ENCODE results near the gene ELL2. TPM values are rescaled to one million over a fixed set of nuclear protein-coding genes. Genes with fewer than 3 reads are reported as not detected.

Gene ELL2
- total RNA-seq, 1 experiment from 2014 or later, result 27.5 TPM

- no peak overlapping the region for H3K4me3 Mint-ChIP-seq
- H2BK20ac ChIP-seq (ENCODE audit: low read depth, low read length, poor library complexity, severe bottlenecking), result no peak overlapping the region
- H2BK5ac ChIP-seq (ENCODE audit: insufficient read length, low read length), result no peak overlapping the region
- no peak overlapping the region for H3K18ac ChIP-seq (ENCODE audit: insufficient read length, low read depth, low read length)
- no peaks in the 10 kb centered on the region for H3K36me3 Mint-ChIP-seq (ENCODE audit: insufficient read depth in 1 of 3, low read depth in 3 of 3)
- WGBS (ENCODE audit: extremely low coverage, insufficient read length, low lambda C conversion rate), result no CpG with 5 or more reads among the region's 1 CpG
- no peak for DNase-seq
- no peak overlapping the region for H3K56ac ChIP-seq (ENCODE audit: insufficient read length, low read depth, low read length)
- no peak overlapping the region for H2BK12ac ChIP-seq (ENCODE audit: insufficient read length, low read depth, low read length)
- H4K5ac ChIP-seq (ENCODE audit: insufficient read length, low read depth, low read length), result no peak overlapping the region
- no peaks in the 10 kb centered on the region for H4K20me1 ChIP-seq (ENCODE audit: control insufficient read depth, insufficient read depth, insufficient read length)
- H3K4me2 ChIP-seq (ENCODE audit: insufficient read depth, insufficient read length, low read length), result no peak overlapping the region
- H3K4me1 Mint-ChIP-seq, result peaks cover 7 to 8% of the 10 kb centered on the region in 2 experiments
- H3K27ac ChIP-seq (ENCODE audit: insufficient read length, low read depth, low read length), result no peak overlapping the region
- H2AK5ac ChIP-seq (ENCODE audit: insufficient read length, low read length), result no peak overlapping the region
- no peak overlapping the region for H3K4ac ChIP-seq (ENCODE audit: low read depth, low read length)
- H3K23ac ChIP-seq (ENCODE audit: insufficient read length, low read depth, low read length), result no peak overlapping the region
- no peak overlapping the region for H3K14ac ChIP-seq (ENCODE audit: insufficient read depth, low read length)
- H3K4me1 ChIP-seq (ENCODE audit: insufficient read depth, low read length), result no peaks in the 10 kb centered on the region
- H2BK120ac ChIP-seq (ENCODE audit: low read depth, low read length, poor library complexity, severe bottlenecking), result no peak overlapping the region
- no peak for TF ChIP-seq CTCF (conservative IDR thresholded peaks at IDR 0.05)
- no peak overlapping the region for H2BK15ac ChIP-seq (ENCODE audit: low read depth, low read length)
- no peaks in the 10 kb centered on the region for H3K79me2 ChIP-seq (ENCODE audit: insufficient read depth, low read length)
- H3K27ac Mint-ChIP-seq, result no peak overlapping the region
- peaks cover 12% of the 10 kb centered on the region for H3K27me3 Mint-ChIP-seq (ENCODE audit: low read depth)
- no peak overlapping the region for H4K8ac ChIP-seq (replicated peaks; ENCODE audit: insufficient read length, low read depth, low read length)
- no peaks in the 10 kb centered on the region for H3K79me1 ChIP-seq (ENCODE audit: insufficient read depth, low read depth, low read length, poor library complexity, severe bottlenecking)
- no peak overlapping the region for H3T11ph ChIP-seq (ENCODE audit: low read length)
- H3K27me3 ChIP-seq (ENCODE audit: insufficient read depth, low read length), result no peaks in the 10 kb centered on the region
- H2AFZ ChIP-seq (ENCODE audit: low read length), result no peak overlapping the region
- no peak overlapping the region for H4K91ac ChIP-seq (ENCODE audit: insufficient read length, low read depth, low read length)
- no peaks in the 10 kb centered on the region for H3K23me2 ChIP-seq (ENCODE audit: insufficient read length, low read depth, low read length, poor library complexity, severe bottlenecking)
- no peaks in the 10 kb centered on the region for H3K9me3 Mint-ChIP-seq
- no peaks in the 10 kb centered on the region for H3K9me3 ChIP-seq (ENCODE audit: control insufficient read depth, low read depth, low read length)
- no peak overlapping the region for H3K9ac ChIP-seq (ENCODE audit: extremely low read depth, insufficient read length, low read length)
Measured at GRCh38 chr5:95836544-95836943, 125.1 kb downstream of the ELL2 start.
